Right ventricle myocardium superior (tissue), 1 donor: Measurements from ENCODE around the gene PHACTR2. TPM values are rescaled to one million over a fixed set of nuclear protein-coding genes. Genes with fewer than 3 reads are reported as not detected.
"Not testable (repeated sequence)": the region's sequence is repeated elsewhere in the genome, so short reads cannot be mapped to it uniquely, and the experiment has no call there.

Experiments
- ATAC-seq: fragments of 200-7000 bp; cut with Tn5 transposase; one replicate; pipeline ENCODE4 v1.9.1; 2020; ENCODE audit warnings: mild to moderate bottlenecking; ENCODE audit not compliant: poor library complexity
- DNase-seq: peaks from one replicate; pipeline ENCODE4 v3.0.0-alpha.2; 2020
- intact Hi-C: fragments of 100-400 bp; cut with DNase I; formaldehyde crosslinking; loops from one replicate; pipeline ENCODE4 v1.11.2; 2022
- total RNA-seq: library from RNA; stranded (reverse); fragmentation: NEBNext Ultra II Directional; extraction: Animal tissue kit (Norgen Biotek cat#: 25700); gene quantifications from one replicate; pipeline ENCODE4 v1.2.1, GENCODE V29; 2021
- donor health status: DM: no; HTN: yes; CAD: no; lungs with severe emphysema.

Gene PHACTR2
- total RNA-seq, 1 donor from 2014 or later: 70.0 TPM

DNA sequence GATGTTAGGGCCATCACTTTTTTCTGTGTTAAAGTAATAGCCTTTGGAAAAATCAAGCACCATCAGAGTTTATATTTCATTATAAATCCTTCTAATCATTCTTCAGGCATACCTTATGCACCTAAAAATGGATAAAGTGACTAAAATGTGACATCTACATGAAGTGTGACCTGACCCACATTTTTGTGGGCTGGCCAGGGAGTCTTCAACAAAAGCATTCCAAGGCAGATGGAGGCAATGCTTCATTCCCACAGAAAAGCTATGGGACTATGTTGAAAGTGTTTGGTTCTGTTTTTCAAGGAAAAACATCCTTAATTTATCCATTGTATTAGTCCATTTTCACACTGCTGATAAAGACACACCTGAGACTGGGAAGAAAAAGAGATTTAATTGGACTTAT, 106.6 kb downstream of the PHACTR2 start:
- no peak for ATAC-seq
- DNase-seq: no peak
- intact Hi-C loops: no loop called here

DNA sequence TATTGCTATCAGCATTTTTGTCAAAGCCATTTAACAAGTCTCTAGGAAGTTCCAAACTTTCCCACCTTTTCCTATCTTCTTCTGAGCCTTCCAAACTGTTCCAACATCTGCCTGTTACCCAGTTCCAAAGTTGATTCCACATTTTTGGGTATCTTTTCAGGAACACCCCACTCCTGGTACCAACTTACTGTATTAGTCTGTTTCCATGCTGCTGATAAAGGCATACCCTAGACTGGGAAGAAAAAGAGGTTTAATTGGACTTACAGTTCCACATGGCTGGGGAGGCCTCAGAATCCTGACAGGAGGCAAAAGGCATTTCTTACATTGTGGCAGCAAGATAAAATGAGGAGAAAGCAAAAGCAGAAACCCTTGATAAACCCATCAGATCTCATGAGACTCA, 108.6 kb downstream of the PHACTR2 start:
- DNase-seq, ATAC-seq, intact Hi-C loops: not testable (repeated sequence)

DNA sequence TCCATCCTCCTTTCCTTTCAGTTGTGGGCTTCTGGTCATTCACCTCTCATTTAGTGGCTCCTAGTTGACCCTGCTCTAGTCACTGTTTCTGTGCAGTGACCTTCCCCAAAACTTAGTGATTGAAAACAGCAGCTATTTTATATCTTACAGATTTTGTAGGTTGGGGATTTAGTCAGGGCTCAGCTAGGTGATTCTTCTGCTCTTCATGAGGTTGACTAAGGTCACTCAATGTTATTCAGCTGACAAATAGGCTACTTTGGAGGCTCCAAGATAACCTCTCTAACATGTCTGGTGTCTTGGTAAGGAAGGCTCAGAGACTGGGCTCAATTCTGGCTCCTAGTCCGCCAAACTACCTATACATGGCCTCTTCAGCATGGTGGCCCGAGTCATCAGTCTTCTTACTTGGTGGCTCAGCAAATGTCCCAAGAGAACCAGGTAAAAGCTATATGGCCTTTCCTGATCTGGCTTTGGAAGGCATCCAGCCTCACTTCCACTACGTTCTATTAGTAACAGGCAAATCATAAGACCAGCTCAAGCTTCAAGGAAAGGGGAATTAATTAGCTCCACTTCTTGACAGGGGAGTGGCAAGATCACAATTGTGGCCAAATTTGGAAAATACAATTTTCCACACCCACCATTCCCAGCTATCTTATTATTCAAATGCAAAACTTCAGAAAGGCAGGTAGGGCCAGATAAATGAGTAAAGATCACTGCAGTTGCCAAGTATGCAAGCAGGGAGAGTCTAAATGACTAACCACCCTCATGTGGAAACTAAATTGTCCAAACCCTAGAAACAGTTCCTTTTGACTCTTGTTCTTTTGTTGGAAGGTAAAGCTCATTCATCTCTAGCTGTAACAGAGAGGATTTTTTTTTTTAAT, 114.9 kb downstream of the PHACTR2 start:
- ATAC-seq (no peak), DNase-seq (no peak)
- intact Hi-C loops: no loop called here

DNA sequence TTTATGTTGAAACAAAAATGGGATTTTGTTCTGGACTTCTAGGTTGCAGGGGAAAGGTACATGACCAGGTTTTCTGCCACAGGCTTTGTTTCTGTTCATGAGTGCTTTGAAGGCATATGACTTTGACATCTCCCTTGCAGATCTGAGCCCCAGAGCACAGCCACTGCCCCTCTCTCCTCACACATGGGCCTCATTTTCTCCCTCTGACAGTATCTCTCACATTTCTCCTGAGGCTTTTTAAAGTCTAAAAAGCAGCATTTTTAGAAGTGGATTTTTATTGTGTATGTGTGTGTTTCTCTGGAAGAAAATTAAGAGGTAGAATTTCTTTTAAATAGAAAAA, 115.5 kb downstream of the PHACTR2 start:
- DNase-seq (no peak), ATAC-seq (no peak)
- intact Hi-C loops: no loop called here

DNA sequence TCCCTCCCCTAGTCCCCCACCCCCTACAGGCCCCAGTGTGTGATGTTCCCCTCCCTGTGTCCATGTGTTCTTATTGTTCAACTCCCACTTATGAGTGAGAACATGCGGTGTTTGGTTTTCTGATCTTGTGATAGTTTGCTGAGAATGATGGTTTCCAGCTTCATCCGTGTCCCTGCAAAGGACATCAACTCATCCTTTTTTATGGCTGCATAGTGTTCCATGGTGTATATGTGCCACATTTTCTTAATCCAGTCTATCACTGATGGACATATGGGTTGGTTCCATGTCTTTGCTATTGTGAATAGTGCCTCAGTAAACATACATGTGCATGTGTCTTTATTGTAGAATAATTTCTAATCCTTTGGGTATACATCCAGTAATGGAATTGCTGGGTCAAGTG, 118.8 kb downstream of the PHACTR2 start:
- not testable (repeated sequence) for ATAC-seq

DNA sequence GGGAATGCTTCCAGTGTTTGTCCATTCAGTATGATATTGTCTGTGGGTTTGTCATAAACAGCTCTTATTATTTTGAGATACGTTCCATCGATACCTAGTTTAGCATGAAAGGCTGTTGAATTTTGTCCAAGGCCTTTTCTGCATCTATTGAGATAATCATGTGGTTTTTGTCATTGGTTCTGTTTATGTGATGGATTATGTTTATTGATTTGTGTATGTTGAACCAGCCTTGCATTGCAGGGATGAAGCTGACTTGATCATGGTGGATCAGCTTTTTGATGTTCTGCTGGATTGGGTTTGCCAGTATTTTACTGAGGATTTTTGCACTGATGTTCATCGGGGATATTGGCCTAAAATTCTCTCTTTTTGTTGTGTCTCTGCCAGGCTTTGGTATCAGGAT, 120.7 kb downstream of the PHACTR2 start:
- ATAC-seq, intact Hi-C loops, DNase-seq: not testable (repeated sequence)

More for the DNA sequence above, 118.8 kb downstream of the PHACTR2 start:
- DNase-seq, intact Hi-C loops: not testable (repeated sequence)

DNA sequence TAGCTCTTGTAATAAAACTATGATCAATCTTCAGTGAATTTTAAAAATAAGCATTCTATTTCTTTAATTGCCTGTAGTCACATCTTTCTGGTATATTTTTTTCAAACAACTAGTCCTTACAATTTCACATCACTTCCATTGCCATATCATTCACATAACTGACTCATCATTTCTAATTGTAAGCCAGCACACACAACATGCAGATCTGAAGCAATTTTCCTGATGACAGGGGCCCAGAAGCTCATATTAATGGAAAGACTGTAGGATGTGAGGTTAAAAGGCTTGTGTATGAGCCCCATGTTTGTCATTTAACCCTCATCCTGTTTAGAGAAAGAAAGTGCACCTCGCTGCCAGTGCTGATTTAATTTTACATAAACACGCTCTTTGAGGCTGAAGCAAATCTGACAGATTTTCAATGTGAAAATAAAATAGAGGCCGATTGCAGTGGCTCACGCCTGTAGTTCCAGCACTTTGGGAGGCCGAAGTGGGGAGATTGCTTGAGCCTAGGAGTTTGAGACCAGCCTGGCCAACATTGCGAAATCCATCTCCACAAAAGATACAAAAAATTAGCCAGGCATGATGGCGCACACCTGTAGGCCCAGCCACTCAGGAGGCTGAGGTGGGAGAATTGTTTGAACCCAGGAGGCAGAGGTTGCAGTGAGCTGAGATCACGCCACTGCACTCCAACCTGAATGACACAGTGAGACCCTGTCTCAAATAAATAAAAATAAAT, 125.2 kb downstream of the PHACTR2 start:
- intact Hi-C loops: no loop called here
- DNase-seq: no peak
- no peak for ATAC-seq

DNA sequence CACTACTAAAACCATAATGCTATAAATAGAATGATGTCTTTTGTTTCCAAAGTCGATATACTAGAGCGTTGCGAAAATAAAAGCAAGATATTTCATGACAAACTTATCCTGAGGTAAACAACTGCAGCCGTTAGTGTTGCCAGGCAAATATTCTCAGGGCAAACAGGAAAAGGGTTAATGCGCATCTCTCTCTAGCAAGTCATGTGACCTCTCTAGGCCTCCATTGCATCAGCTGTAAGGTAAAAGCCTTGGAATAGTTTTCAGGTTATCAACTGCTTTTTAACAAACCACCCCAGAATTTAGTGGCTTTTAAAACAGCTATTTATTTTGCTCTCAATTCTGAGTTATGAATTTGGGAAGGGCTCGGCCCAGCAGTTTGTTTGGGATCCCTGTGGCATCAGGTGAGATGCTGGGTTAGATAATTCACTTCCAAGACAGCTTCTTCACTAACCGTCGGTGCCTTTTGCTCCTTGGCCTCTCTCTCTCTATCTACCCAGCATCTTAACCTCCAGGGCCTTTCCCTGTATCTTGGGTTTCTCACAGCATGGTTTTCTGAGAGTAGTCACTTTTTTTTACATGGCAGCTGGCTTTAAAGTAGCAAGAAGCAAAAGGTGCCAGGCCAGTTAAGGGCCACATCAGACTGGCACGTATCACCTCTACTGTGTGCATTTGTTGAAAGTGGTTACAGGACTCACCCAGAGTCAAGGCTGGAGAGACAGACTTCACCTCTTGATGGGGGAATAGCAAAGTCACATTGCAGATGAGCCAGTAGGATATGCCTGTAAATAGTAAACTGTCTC, 126.2 kb downstream of the PHACTR2 start:
- DNase-seq: no peak
- intact Hi-C loops: no loop called here
- ATAC-seq: no peak

DNA sequence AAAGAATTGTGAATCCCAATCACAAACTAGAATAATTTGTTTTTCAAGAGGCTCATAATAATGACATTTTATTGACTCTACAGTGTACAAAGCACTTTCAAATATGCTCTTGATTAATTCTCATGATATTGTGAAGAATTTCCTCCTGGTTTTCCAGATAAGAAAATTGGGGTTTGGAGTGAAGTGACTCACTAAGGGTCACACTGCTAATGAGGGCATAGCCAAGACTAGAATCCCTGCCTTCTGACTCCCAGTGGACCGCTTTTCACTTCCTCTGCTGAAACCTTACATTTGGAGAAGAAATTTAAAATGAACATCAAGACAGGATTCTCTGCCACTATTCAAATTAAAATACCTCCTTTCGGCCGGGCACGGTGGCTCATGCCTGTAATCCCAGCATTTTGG, 127.1 kb downstream of the PHACTR2 start:
- intact Hi-C loops: no loop called here
- ATAC-seq (no peak), DNase-seq (no peak)

DNA sequence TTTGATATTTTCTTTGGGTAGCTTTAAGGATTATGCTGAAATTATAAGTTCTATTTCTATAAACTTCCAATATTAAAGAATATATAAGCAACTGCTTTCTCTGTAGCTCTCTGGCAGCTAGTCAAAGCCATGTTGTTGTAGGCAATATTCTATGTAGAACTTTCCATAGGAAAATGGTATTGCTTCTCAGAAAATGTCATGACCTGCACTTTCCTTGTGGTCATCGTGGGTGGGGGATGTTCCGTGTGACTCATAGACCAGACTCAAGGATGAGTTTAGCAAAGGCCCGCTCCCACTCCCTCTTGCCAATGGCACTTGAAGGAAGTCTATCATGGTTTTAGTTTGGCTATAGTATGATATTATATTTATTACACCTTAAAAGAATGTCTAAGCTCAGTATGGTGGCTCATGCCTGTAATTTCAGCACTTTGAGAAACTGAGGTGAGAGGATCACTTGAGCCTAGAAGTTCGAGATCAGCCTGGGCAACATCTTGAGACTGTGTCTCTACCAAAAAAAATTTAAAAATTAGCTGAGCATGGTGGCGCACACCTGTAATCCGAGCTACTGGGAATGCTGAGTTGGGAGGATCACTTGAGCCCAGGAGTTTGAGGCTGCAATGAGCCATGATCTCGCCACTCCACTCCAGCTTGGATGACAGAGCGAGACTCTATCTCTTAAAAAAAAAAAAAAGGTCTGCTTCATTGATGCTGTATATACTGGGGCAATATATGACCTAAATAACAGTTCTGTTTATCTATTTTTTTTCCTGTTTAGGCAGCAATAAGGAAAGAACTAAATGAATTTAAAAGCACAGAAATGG, 128.7 kb downstream of the PHACTR2 start:
- DNase-seq (no peak), ATAC-seq (no peak)
- intact Hi-C loops: no loop called here

DNA sequence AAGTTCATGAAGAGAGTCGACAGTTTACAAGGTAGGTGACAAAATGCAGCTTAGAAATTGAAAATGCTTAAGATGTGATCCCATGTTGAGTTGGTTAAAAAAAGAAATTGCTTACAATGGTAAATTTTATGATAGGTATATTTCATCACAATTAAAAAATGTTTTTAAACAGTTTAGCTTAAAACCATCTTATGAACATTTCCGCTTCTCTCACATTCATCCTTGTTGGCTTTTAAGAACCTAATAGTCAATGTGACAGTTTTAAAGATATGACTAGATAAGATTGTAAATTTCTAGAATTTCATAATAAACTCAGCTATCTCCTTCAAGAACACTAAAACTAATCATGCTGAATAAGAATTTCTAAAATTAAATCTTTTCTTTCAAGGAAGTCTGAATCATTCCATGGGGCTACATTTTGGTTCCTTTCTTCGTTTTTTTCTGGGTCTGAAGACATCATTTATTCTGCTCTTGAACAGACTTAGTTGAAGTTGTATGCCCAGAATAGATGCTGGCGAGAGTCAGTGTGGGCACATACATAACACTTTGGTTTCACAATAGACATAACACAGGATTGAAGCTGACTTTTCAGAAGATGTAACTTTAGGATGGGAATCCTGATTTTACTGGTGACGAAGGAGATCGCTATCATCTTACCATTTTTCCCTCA, 129.5 kb downstream of the PHACTR2 start:
- intact Hi-C loops: no loop called here
- no peak for DNase-seq
- no peak for ATAC-seq

DNA sequence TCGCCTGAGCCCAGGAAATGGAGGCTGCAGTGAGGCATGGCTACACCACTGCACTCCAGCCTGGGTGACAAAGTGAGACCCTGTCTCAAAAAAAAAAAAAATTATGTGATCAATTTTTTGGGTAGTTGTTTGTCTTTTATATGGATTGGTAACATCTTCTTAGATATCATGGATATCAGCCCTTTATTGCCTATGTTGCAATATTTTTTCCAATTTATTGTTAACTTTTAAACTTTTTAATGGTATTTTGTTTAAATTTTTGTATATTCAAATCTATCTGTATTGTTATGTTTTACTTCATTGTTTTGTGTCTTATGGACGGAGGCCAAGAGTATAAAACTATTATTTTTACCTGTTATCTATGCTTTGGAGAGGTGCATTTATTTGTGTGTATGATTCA, 133.0 kb downstream of the PHACTR2 start:
- intact Hi-C loops: no loop called here
- ATAC-seq: no peak
- DNase-seq: no peak

DNA sequence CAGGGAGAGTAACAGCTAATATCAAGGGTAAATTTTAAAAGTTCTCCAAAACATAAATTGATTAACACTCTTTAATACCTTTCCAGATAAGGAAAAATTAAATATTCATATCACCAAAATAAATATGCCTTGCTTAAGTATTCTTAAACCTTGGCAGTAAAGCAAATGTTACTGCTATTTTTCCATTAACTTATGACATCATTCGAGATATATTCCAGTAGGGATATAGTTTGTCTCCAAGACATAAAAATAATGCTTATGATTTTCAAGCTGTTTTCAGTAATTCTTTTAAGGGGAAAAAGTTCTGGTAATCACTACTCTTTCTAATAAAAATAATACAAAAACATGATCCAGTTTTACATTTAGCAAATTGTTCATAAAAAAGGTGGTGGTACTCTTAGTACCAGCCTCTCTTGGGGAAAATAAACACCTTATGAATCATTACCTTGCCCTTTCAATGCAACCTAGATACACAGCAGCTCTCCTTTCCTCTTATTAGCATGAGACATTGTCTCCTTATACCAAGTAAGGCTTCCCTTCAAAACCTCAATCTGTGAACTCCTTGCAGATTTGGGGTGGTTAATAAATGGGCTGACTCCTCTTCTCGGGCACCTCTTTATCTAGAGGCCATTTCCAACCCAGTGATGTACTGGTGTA, 133.9 kb downstream of the PHACTR2 start:
- ATAC-seq (no peak), DNase-seq (no peak)
- intact Hi-C loops: no loop called here

DNA sequence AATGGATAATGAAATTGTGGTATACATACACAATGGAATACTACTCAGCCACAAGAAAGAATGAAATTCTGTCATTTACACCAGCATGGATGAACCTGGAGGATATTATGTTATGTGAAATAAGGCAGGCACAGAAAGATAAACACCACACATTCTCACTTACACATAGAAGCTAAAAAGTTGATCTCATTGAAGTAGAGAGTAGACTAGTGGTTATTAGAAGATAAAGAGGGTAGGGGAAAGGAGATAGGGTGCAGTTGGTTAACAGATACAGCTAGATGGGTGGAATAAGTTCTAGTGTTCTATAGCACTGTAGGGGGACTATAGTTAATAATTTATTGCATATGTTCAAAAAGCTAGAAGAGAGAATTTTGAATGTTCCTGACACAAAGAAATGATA, 139.9 kb downstream of the PHACTR2 start:
- DNase-seq (no peak), ATAC-seq (no peak)
- intact Hi-C loops: no loop called here

DNA sequence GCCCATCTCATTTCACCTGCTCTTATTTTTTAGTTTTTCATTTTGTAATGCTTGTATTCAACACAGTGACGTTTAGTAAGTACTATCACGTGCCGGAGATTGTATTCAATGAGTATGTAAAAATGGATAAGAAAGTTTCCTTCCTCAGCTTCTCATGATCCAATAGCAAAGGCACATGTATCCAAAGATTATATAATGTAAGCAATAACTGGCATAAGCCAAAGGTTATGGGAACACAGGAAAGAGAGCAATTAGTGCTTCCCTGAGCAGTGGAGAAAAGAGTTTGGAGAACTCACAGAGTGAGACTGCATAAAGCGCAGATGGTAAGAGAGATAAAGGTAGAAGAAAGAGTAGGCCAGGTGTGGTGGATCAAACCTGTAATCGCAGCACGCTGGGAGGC, 143.6 kb downstream of the PHACTR2 start:
- no peak for DNase-seq
- ATAC-seq: no peak
- intact Hi-C loops: no loop called here

DNA sequence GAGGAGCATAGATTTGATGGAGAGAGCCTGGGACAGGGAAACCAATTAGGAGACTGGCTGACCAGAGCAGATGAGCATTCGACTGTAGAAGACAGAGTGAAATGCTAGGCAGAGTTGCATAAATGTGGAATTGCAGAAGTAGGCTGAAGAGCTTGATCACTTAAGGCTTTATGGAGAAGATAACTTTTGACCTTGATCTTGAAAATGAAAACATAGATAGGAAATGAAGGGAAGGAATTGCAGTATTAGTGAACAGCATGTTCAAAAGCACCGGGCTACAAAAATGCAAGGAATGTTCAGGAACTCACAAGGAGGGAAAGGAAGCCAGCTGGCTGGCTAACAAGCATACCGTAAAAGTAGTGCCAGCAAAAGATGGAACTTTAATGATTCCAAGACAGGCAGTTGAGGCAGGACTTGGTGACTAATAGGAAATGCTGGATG, 144.8 kb downstream of the PHACTR2 start:
- ATAC-seq (no peak), DNase-seq (no peak)
- intact Hi-C loops: no loop called here

DNA sequence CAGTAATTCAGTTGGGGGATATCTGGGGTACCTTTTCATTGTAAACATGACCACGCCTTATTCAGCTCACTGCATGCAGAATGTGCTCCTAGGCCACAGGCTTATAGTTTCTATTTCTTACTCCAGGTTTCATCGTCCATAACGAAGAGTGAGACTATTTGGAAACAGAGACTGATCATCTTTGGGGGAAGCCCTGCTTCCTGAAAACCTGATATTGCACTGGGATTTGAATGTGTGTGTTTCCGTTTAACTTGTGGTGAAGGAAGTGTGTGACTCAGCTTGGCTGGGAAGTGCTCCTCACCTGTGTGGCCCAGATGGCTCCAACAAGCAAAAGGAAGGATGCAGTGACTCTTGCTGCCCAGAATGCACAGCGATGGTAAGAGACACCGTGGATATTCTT, 145.8 kb downstream of the PHACTR2 start:
- ATAC-seq: no peak
- intact Hi-C loops: no loop called here
- DNase-seq: no peak

DNA sequence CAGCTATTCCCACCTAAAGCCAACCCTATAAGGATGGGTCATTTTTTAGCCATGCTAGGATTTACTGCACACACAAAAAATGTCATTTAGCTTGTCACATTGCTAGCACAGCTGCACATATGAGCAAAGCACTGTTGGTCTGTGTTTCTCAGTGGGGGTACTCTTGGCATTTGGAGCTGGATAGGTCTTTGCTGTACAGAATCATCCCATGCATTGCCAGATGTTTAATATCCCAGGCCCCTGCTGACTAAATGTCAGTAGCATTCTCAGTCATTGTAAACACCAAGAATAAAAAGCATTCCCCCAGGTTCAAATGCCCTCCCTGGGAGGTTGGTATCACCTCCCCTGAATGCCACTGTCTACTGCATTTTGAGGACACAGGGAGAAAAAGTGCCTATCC, 150.8 kb downstream of the PHACTR2 start:
- intact Hi-C loops: no loop called here
- DNase-seq: no peak
- no peak for ATAC-seq
